Activated CD4-positive, alpha-beta T cell treated with anti-CD3 and anti-CD28 coated beads, Interleukin-2, amount 50 U/mL, for 16 hours (primary cell): Measurements from ENCODE around the gene FA2H.

ENCODE experiments used
- DNase-seq: peaks from one replicate; pipeline ENCODE4 v3.0.0-alpha.2; 2020

The FA2H gene

DNA sequence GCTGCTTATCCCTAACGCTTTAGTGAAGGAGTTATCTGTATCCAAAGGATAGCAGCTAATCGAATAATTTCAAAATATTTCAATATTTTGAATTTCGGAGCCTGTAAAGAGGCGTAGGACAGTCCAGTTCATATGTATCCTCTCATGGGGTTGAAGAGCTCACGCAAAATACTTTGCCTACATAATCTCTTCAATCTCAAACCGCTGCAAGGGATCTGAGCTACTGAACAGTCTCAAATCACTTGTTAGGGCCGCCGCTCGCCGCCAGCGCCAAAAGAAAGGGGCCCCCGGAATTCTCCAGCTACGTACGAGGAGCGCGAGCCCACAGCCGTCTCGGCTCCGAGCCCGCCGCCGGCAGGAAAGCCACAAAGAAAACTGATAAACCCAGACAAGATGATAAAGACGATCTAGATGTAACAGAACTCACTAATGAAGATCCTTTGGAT, 107.3 kb downstream of the FA2H start:
- DNase-seq: peak; percentile 46

DNA sequence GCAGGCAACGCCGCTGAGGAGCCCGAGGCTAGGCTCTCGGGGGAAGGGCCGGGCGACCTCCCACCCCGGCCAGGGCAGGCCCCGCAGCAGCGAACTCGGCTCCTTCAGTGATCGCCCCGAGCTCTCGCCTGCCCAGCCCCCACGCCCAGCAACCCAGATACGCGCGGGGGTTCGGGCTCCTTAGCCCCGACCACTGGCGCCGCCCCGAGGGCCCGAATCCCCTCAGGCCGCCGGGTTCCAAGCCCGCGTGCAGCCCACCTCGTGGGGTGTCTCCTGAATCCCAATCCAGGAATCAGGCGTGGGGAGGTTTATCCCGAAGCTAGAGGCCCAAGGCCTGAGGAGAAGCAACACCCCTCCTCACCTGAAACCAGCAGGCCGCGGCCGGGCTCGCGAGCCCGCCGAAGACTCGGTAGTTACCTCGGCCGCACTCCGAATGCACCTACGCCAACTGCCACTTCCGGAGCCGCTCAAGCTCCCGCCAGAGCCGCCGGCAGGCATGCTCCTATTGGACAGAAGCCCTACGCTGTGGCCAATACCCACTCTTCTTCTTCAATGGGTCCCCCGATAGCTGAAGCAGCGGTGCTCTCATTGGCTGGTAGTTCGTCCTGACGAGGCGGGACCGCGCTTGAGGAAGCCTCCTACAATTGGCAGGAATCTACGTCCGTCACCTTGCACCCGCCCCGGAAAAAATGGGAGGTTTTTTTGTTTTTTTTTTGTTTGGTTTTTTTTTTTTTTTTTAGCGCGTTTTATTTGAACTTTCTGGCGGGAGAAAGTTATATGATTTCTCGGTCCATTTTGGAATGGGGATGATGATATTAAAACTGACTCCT, 108.0 kb downstream of the FA2H start, which contains the start of gene RFWD3:
TSS of gene RFWD3 (minus strand) at position 453 of the 830 bp plus-strand sequence. CDS start 5,428 bp downstream, outside the sequence.
- peak; percentile 99 for DNase-seq

DNA sequence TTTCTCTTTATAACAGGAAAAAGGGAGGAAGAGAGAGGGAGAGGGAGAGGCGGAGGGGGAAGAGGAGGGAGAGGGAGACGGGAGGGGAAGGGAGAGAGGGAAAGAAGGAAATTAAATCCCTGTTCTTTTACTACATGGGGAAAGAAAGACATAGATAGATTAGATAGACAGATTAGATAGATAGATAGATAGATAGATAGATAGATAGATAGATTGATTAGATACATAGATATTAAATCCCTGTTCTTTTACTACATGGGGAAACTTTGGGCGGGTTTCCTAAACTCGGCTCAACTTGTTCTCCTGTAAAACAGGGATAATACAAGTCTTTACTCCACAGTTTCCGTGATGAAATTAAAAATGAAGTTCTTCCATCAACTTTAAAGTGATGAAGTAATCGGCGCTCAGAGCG, 108.6 kb downstream of the FA2H start:
- DNase-seq: no peak
